Naive B cell (primary cell): ENCODE results near the gene LUZP1. TPM values are rescaled to one million over a fixed set of nuclear protein-coding genes. Genes with fewer than 3 reads are reported as not detected.

Experiments
- ATAC-seq, 2 donors: fragments of 150-1000 bp; cut with Tn5 transposase; 2 replicates each; pipeline ENCODE4 v1.10.0; 2021; ENCODE audit warnings: low read depth in 2 of 2, mild to moderate bottlenecking in 2 of 2, moderate library complexity in 2 of 2
- DNase-seq: peaks from one replicate; pipeline ENCODE4 v3.0.0; 2022
- H3K27ac Mint-ChIP-seq, 6 donors: one replicate each; pipeline ENCODE4 v1.8.0; 2020 to 2022; ENCODE audit warnings: mild to moderate bottlenecking in 6 of 6, mixed read lengths in 6 of 6, moderate library complexity in 5 of 6, inconsistent platforms in 2 of 6
- H3K27me3 Mint-ChIP-seq, 3 donors: one replicate each; pipeline ENCODE4 v1.8.0; 2021 to 2022; ENCODE audit warnings: mixed read lengths in 3 of 3, mild to moderate bottlenecking in 1 of 3
- H3K36me3 Mint-ChIP-seq, 2 donors: one replicate each; pipeline ENCODE4 v1.8.0; 2020 to 2022; ENCODE audit warnings: mixed read lengths in 2 of 2, inconsistent platforms in 1 of 2, mild to moderate bottlenecking in 1 of 2
- H3K4me1 Mint-ChIP-seq, 3 donors: one replicate each; pipeline ENCODE4 v1.8.0; 2020 to 2022; ENCODE audit warnings: mixed read lengths in 3 of 3, inconsistent platforms in 1 of 3, mild to moderate bottlenecking in 1 of 3, moderate library complexity in 1 of 3
- H3K4me3 Mint-ChIP-seq, 8 donors: one replicate each; pipeline ENCODE4 v1.8.0; 2020 to 2022; ENCODE audit warnings: mild to moderate bottlenecking in 8 of 8, mixed read lengths in 8 of 8, moderate library complexity in 8 of 8, inconsistent platforms in 2 of 8
- H3K9me3 Mint-ChIP-seq, 7 donors: one replicate each; pipeline ENCODE4 v1.8.0; 2020 to 2022; ENCODE audit warnings: mixed read lengths in 7 of 7, mild to moderate bottlenecking in 5 of 7, inconsistent platforms in 2 of 7, moderate library complexity in 1 of 7
- polyA plus RNA-seq, 6 donors: library from polyadenylated mRNA; unstranded; fragments of 300-500 nt; fragmentation: Illumina TruSeq; gene quantifications; one replicate each; pipeline ENCODE4 v1.2.3, GENCODE V29; 2021; ENCODE audit warnings: low read depth in 6 of 6

LUZP1 gene
- polyA plus RNA-seq, 6 donors from 2014 or later = 1.3 to 14.1 (median 7.0) TPM

DNA sequence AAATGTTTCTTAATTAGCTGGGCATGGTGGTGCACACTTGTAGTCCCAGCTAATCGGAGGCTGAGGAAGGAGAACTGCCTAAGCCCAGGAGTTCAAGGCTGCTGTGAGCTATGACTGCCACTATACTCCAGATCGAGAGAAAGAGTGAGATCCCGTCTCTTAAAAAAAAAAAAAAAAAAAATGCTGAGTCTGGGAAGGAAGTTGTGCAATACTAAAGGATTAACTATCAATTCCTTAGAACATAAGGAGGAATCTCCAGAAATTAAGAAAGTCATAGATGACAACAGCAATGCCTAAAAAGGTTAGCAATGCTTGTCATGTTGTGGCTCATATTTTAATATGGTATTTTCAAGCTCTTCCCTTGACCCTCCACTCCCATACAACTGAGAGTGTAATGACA is 5.3 kb downstream of the LUZP1 start:
- DNase-seq (no peak), ATAC-seq (no peak)
- Mint-ChIP-seq H3K27me3 (no peaks in the 10 kb centered on the region), H3K4me1 (peaks cover 6 to 13% (median 12%) of the 10 kb centered on the region in 3 donors), H3K27ac (peak overlapping the region in 1 of 6 donors; percentile 24), H3K9me3 (no peaks in the 10 kb centered on the region), H3K4me3 (peak overlapping the region in 1 of 8 donors; percentile 32), H3K36me3 (peaks cover 0 to 2% of the 10 kb centered on the region in 2 donors)

DNA sequence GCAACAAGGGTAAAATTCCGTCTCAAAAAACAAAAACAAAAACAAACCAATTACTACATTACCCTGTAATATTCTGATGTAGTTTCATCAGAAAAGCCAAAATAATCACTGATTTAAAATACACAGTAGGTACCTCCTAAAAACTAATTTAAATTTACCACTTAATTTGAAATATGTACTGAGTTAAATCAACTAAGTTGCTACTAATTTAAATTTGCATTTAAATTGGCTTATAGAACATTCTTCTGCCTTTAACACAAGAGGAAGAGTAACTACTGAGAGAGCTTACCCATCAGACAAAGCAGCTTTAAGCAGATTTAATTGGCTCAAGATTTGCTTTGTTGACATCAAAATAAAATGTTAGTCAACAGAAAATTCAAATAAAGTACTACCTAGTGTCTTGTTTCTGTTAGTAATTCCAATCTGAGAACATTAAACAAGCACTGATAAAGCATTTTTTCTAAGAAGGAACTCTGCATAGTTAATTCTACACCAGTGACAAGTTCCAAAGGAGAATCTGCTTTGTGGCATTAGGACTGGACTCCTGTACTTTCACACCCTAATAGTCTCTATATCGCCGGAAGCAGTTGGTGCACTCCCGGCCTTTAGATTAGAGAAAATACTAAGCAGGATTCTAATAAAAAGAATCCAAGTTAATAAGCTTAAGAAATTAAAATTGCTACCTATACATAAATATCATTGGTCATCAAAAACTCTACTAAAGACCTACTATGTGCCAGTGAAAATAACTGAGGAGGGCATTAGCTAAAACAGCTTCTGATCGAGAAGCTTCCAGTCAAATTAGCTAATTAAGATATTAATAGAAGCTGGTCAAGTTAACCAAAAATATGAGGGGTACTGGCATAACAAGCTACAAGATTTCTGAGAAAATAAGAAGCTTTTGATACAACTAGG is 8.4 kb downstream of the LUZP1 start:
- Mint-ChIP-seq H3K27ac (no peak overlapping the region), H3K27me3 (no peaks in the 10 kb centered on the region), H3K36me3 (no peaks in the 10 kb centered on the region), H3K4me1 (peaks cover 8 to 17% (median 12%) of the 10 kb centered on the region in 3 donors), H3K9me3 (no peaks in the 10 kb centered on the region), H3K4me3 (no peak overlapping the region)
- no peak for ATAC-seq
- DNase-seq = no peak

DNA sequence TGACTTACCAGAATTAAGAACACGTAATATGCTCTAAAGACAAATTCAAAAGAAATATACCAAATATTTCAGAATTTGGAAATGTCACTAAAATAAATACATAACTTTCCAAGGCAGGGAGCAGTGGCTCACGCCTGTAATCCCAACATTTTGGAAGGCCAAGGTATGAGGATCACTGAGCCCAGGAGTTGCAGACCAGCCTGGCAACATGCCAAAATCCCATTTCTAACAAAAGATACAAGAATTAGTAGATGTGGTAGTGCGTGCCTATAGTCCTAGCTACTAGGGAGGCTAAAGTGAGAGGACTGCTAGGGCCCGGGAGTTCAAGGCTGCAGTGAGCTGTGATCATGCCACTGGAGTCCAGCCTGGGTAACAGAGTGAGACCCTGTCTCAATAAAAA is 11.7 kb downstream of the LUZP1 start:
- no peaks in the 10 kb centered on the region for H3K9me3 Mint-ChIP-seq
- DNase-seq (no peak), ATAC-seq (no peak)
- no peak overlapping the region for H3K4me3 Mint-ChIP-seq
- H3K27me3 Mint-ChIP-seq = no peaks in the 10 kb centered on the region
- peaks cover 12 to 17% (median 17%) of the 10 kb centered on the region in 3 donors for H3K4me1 Mint-ChIP-seq
- H3K27ac Mint-ChIP-seq = peak overlapping the region in 2 of 6 donors; percentile 30 to 39
- H3K36me3 Mint-ChIP-seq = no peaks in the 10 kb centered on the region

DNA sequence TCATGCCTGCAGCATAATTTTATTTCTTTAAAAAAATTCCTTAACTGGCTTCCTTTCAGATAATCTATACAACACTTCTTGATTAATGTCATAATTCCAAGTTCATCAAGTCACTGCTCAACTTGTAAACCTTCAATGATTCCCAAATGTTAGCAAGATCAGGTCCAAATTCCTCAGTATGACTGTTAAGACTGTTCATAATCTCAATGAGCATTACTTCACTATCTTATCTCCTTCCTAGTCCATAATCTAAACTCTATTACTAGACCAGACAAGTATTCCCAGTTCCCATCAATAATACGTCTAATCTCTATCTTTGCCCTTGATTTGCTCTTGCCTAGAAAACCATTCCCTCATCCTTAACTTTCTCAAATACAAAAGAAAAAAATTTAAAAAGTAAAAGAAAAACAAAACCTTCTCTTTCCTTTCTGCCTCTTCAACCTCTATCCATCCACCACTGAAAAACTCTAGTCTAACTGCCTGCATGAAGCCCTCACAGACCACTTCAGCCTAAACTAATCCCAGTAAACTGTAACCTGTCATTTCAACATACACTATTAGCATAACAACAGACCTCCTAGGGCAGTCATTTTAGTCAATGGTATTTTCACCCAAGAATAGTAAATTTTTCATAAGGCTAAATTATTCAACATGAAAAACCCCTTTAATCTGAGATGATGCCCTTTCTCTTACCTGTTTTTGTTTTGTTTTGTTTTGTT is 15.5 kb downstream of the LUZP1 start:
- Mint-ChIP-seq H3K4me1 (peaks cover 17 to 30% (median 20%) of the 10 kb centered on the region in 3 donors), H3K27ac (peak overlapping the region in 2 of 6 donors; percentile 4 to 67), H3K4me3 (no peak overlapping the region), H3K36me3 (no peaks in the 10 kb centered on the region), H3K9me3 (no peaks in the 10 kb centered on the region), H3K27me3 (no peaks in the 10 kb centered on the region)
- ATAC-seq = no peak
- no peak for DNase-seq

DNA sequence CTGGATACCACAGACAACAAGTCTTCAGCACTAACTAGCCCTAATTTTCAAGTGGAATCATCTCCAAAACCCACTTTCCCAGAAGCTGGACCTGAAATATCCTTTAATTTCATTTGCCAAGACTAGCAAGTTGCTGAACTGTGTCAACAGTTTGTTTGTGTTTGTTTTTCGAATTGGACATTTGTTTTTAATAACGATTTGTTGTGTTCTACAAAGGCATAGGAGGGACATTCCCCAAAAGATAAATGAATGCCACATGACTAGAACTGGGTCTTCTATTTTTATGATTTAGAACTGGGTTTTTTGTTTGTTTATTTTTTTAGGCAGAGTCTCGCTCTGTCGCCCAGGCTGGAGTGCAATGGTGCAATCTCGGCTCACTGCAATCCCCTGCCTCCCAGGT is 17.9 kb downstream of the LUZP1 start:
- no peak for ATAC-seq
- Mint-ChIP-seq H3K36me3 (no peaks in the 10 kb centered on the region), H3K9me3 (no peaks in the 10 kb centered on the region), H3K27ac (no peak overlapping the region), H3K4me1 (peaks cover 9 to 30% (median 16%) of the 10 kb centered on the region in 3 donors), H3K27me3 (no peaks in the 10 kb centered on the region), H3K4me3 (no peak overlapping the region)
- DNase-seq = no peak

DNA sequence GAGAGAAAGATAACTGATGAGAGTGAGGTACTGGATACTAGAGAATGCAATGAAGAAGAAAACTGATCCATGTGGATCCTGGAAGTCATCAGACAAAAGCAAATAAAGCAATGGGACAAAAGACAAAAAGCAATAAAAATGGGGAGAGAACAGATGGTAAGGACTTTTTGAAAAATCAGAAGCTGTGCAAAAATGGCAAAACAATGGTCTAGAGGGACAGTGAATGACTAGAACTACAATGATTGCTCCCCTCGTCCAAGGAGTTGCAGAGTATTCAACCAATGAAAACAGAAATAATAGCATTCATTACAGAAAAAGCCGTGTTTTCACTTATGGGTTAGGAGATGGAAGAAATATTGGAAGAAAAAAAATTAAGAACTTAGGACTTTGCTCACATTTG is 18.5 kb downstream of the LUZP1 start:
- ATAC-seq = no peak
- Mint-ChIP-seq H3K27me3 (no peaks in the 10 kb centered on the region), H3K27ac (no peak overlapping the region), H3K9me3 (no peaks in the 10 kb centered on the region), H3K36me3 (no peaks in the 10 kb centered on the region), H3K4me3 (no peak overlapping the region), H3K4me1 (peaks cover 4 to 25% (median 16%) of the 10 kb centered on the region in 3 donors)
- DNase-seq = no peak

DNA sequence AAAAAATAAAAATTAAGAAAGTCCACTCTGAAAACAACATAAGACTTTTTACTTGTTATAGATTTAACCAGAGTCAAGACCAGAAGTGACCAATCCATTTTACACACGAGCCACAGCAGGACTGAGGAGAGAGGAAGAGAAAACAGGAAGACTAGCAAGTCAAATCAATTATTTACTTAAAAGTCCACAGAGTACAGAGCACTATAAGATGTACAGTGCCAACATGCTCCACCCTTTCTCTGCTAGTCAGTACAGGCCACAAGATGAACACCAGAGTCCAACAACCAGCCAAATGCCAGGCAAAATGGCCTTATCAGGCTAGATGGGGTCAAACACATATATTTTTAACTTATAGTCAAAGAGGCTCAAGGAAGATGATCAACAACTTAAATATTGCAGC is 19.5 kb downstream of the LUZP1 start:
- peak overlapping the region in 1 of 8 donors; percentile 39 for H3K4me3 Mint-ChIP-seq
- ATAC-seq (no peak), DNase-seq (no peak)
- no peaks in the 10 kb centered on the region for H3K27me3 Mint-ChIP-seq
- peak overlapping the region in 1 of 6 donors; percentile 2 for H3K27ac Mint-ChIP-seq
- peaks cover 8 to 29% (median 12%) of the 10 kb centered on the region in 3 donors for H3K4me1 Mint-ChIP-seq
- no peaks in the 10 kb centered on the region for H3K9me3 Mint-ChIP-seq
- H3K36me3 Mint-ChIP-seq = no peaks in the 10 kb centered on the region

DNA sequence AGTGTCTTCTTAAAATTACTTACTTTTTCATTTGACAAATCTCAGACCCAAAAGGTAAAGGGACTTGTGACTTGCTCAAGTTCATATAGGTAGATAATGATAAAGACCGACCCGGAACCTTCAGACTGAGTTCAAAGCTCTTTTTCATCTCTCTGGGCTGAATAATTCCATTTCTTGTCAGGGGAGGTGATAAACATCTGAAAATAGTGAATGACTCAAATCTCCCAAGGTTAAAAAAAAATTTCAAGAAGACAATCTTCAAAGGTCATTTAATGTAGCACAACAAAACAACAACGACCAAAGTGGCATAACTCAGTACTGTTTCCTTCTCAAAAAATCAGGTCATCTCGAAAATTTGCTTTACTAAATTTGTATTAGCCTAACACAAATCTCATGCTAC is 20.6 kb downstream of the LUZP1 start:
- no peak overlapping the region for H3K27ac Mint-ChIP-seq
- peaks cover 8 to 29% (median 12%) of the 10 kb centered on the region in 3 donors for H3K4me1 Mint-ChIP-seq
- H3K9me3 Mint-ChIP-seq = no peaks in the 10 kb centered on the region
- no peak for DNase-seq
- no peak for ATAC-seq
- no peaks in the 10 kb centered on the region for H3K36me3 Mint-ChIP-seq
- no peak overlapping the region for H3K4me3 Mint-ChIP-seq
- no peaks in the 10 kb centered on the region for H3K27me3 Mint-ChIP-seq

DNA sequence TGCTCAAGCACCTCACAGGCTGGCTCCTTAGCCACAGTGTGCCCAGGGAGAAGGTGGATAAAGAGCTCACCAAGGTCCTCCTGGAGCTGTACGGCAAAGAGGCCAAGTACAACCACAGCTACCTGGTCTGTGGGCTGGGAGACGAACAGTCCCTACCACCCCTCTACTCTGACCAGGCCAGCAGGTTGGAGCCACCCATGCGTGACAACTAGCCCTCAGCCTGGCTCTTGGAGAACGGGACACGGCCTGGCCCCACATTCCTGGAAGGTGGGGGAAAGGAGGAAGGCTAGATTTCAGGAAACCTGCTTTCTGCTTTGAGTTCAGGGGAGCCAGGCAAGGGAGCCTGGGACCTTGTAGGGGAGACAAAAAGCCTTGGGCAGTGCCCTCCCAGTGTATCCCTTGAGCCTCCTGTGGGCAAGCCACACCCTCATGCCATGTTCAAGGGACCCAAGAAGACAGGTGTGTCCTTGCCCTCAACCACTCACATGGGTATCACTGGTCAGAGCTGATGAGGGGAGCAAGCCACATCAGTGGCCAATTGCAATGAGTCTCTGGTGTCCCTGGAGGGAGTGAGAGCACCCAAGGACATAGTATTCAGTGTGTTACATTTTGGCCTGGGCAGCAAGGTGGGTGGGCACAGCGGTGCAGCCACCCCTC is 27.6 kb downstream of the LUZP1 start:
- no peak for ATAC-seq
- no peak for DNase-seq
- Mint-ChIP-seq H3K4me1 (peaks cover 6 to 19% (median 11%) of the 10 kb centered on the region in 3 donors), H3K4me3 (no peak overlapping the region), H3K27me3 (no peaks in the 10 kb centered on the region), H3K27ac (no peak overlapping the region), H3K36me3 (no peaks in the 10 kb centered on the region), H3K9me3 (no peaks in the 10 kb centered on the region)

DNA sequence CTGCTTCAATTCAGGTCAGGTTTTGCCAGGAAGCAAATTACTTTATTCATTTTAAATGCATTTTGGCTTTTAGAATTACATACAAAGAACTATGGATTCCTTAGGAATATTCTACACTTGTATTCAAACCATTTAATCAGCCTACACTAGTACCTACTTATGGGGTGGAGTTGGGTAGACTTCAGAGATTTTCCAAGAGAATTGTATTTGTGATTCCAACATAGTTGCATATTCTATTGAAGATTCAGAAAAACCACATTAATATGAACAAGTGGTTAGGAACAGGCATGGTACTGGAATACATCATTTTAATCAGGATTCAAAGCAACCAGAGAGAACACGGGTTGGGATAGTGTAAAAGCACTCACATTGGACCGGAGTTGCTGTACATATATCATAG is 33.4 kb downstream of the LUZP1 start:
- H3K9me3 Mint-ChIP-seq = no peaks in the 10 kb centered on the region
- ATAC-seq = no peak
- no peak overlapping the region for H3K27ac Mint-ChIP-seq
- peaks cover 0 to 12% (median 11%) of the 10 kb centered on the region in 3 donors for H3K4me1 Mint-ChIP-seq
- H3K36me3 Mint-ChIP-seq = no peaks in the 10 kb centered on the region
- H3K27me3 Mint-ChIP-seq = no peaks in the 10 kb centered on the region
- DNase-seq = no peak
- H3K4me3 Mint-ChIP-seq = no peak overlapping the region

DNA sequence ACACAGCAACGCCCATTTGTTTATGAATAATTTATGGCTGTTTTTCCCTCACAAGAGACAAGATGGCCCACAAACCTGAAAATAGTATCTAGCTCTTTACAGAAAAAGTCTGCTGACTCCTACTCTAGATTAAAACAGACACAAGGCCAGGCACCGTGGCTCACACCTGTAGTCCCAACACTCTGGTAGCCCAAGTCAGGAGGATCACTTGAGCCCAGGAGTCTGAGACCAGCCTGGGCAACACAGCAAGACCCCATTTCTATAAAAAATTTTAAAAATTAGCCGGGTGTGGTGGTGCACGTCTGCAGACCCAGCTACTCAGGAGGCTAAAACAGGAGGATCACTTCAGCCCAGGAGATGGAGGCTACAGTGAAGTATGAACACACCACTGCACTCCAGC is 34.6 kb downstream of the LUZP1 start:
- Mint-ChIP-seq H3K4me3 (no peak overlapping the region), H3K27ac (no peak overlapping the region)

DNA sequence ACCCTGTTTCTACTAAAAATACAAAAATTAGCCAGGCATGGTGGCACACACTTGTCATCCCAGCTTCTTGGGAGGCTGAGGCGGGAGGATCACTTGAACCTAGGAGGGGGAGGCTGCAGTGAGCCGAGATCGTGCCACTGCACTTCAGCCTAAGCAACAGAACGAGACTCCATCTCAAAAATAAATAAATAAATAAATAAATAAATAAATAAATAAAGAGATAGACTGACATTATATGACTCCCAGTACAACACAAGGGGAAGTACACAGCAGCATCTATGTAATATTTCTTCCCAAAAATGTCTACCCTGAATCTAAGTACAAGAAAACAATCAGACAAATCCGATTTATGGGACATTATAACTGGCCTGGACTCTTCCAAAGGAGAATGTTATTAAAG is 35.1 kb downstream of the LUZP1 start:
- Mint-ChIP-seq H3K36me3 (no peaks in the 10 kb centered on the region), H3K4me1 (peaks cover 0 to 12% (median 6%) of the 10 kb centered on the region in 3 donors), H3K27me3 (no peaks in the 10 kb centered on the region), H3K9me3 (no peaks in the 10 kb centered on the region), H3K4me3 (no peak overlapping the region), H3K27ac (no peak overlapping the region)
- DNase-seq (no peak), ATAC-seq (no peak)

More for the DNA sequence above, 34.6 kb downstream of the LUZP1 start:
- H3K27me3 Mint-ChIP-seq = no peaks in the 10 kb centered on the region
- H3K4me1 Mint-ChIP-seq = peaks cover 0 to 12% (median 6%) of the 10 kb centered on the region in 3 donors
- no peak for DNase-seq
- ATAC-seq = no peak
- H3K36me3 Mint-ChIP-seq = no peaks in the 10 kb centered on the region
- no peaks in the 10 kb centered on the region for H3K9me3 Mint-ChIP-seq

DNA sequence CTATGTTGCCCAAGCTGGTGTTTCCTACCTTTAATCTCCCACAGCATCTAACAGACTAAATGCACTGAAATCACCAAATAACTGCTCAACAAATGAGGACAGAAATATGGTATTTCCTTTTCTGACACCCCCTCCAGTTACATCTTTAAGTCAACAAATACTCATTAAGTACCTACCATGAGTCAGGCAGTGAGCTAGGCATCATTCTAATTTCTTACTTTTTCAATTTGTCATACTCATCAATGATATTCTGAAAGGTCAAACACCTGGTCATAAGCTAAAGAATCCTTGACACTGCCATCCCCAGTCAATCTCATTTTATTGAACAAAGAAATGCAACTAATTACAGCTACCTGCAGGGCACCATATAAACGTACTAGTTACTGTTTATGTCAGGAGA is 36.6 kb downstream of the LUZP1 start:
- Mint-ChIP-seq H3K36me3 (no peaks in the 10 kb centered on the region), H3K4me1 (peaks cover 0 to 12% (median 6%) of the 10 kb centered on the region in 3 donors), H3K27ac (peak overlapping the region in 1 of 6 donors; percentile 39), H3K4me3 (no peak overlapping the region), H3K27me3 (no peaks in the 10 kb centered on the region), H3K9me3 (no peaks in the 10 kb centered on the region)
- ATAC-seq (no peak), DNase-seq (no peak)
